Measurements from ENCODE around the gene MGAT3.

MGAT3 gene

DNA sequence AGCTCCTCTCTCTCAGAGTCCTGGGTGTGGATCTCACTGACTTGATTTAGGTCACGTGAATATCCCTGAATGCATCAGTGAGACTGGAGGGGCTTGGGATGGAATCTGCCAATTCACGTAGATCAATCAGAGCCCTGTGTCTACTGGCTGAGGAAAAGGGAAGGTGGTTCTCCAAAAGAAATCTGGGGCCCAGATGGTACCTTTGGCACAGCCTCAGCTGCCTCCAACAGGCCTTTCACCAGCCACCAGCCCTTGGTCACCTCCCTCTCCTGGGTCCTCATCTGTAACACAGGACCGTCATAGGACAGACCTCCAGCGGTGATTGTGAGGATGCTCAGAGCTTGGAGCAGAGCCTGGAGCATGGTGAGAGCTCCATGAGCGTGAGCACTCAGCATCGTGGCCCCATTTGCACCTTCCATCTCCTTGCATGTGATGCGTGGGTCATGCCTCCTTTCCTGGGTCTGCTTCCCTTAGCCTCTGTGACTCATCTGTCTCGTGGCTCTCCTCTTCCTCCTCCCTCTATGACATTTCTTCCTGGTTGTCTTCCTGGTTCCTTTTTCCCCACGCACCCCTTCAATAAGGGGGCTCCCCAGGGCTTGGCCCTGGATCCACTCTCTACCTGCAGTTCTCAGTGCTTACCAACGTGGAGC is 37.8 kb downstream of the MGAT3 start:
- ChIA-PET POLR2A (interaction anchor here (1.4 kb wide), 1 partner anchor 28 kb away, joined by 4 read pairs; no protein-coding TSS in a partner anchor), CTCF (interaction anchor here (0.8 to 11.5 kb wide), 16 partner anchors 7 to 542 kb away, joined by 3 to 166 read pairs (median 6); partner anchors contain the start of genes ATF4 and MIEF1)
- DNase-seq (ENCODE audit: extremely low spot score) = no peak
- TF ChIP-seq, protein P1, sequence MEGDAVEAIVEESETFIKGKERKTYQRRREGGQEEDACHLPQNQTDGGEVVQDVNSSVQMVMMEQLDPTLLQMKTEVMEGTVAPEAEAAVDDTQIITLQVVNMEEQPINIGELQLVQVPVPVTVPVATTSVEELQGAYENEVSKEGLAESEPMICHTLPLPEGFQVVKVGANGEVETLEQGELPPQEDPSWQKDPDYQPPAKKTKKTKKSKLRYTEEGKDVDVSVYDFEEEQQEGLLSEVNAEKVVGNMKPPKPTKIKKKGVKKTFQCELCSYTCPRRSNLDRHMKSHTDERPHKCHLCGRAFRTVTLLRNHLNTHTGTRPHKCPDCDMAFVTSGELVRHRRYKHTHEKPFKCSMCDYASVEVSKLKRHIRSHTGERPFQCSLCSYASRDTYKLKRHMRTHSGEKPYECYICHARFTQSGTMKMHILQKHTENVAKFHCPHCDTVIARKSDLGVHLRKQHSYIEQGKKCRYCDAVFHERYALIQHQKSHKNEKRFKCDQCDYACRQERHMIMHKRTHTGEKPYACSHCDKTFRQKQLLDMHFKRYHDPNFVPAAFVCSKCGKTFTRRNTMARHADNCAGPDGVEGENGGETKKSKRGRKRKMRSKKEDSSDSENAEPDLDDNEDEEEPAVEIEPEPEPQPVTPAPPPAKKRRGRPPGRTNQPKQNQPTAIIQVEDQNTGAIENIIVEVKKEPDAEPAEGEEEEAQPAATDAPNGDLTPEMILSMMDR (IDR thresholded peaks at IDR 0.05; ENCODE audit: control extremely low read depth, extremely low read depth, low read depth, missing control alignments) = no peak

DNA sequence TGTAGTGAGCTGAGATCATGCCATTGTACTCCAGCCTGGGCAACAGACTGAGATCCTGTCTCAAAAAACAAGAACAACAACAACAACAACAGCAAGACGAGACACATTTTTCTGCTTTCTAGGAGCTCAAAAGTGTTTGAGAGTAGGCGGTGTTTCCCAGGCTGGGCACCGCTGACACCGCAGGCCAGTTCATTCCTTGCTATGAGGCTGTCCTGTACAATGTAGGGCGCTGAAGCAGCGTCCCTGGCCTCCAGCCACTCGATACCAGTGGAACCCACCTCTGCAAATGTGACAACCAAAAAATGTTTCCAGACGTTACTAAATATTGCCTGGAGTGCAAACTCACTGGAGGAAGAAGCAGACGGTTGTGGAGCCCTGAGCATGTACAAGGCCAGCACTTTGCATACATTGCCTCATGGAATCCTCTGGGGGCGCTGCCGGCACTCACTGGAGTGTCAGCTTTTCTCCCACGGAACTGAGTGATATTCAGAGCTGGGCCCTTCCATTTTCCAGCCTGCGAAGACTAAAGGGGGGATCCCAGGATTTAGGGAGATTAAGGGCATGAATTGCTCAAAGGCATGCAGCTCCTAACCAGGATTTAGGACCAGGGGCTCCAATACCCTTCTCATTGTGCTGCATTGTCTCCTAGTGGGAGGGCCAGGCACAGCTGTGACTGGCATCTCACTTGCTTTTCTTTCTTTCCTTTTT is 39.5 kb downstream of the MGAT3 start:
- DNase-seq (ENCODE audit: extremely low spot score) = peak; percentile 59
- ChIA-PET CTCF (interaction anchor here (0.7 to 11.5 kb wide), 31 partner anchors 9 to 544 kb away, joined by 3 to 166 read pairs (median 5); partner anchors contain the start of genes ATF4, RPL3 and RPS19BP1), POLR2A (interaction anchor here (0.7 to 1.4 kb wide), 5 partner anchors 21 to 187 kb away, joined by 3 to 7 read pairs (median 3); partner anchors contain the start of gene ATF4)
- TF ChIP-seq, protein P1 (IDR thresholded peaks at IDR 0.05; ENCODE audit: control extremely low read depth, extremely low read depth, low read depth, missing control alignments) = peak; percentile 71

DNA sequence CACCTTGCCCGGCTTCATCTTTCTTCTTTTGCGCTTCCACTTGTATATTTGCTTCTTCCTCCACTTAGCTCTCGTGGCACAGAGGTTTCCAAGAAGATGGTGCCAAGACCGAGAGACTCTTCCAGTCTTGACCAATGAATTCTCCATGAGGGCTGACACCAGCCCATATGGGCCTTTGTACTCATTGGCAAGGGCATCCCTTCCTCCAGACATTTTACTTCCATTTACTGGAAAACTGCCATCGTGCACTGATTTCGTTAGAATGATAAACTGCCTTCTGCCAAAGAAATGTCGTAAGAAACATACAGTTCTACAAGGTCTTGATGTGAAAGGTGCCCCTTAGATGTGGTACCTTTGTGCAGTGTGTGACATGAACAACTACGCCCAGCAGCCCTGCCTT is 40.6 kb downstream of the MGAT3 start:
- no peak for DNase-seq (ENCODE audit: extremely low spot score)

DNA sequence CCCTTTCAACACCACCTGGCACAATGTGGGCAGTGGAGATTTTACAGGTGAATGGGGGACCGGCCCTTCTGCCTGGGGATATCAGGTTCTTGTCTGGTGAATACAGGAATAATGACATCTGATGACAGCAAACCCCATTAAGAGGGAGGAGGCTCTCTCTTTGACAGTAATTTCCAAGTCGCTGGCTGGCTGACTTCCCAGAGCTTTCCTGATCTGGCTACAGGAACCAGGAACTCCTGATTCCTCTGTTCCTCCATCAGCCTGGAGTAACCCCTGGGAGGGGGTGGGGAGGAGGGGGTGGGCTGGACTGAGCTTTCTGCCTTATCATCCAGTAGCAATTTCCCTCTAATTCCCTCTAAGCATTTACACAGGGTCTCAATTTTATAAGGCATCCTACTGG is 41.6 kb downstream of the MGAT3 start:
- TF ChIP-seq, protein P1 (IDR thresholded peaks at IDR 0.05; ENCODE audit: control extremely low read depth, extremely low read depth, low read depth, missing control alignments) = no peak
- no peak for DNase-seq (ENCODE audit: extremely low spot score)
- ChIA-PET CTCF (interaction anchor here (4.7 to 11.5 kb wide), 2 partner anchors 14 to 31 kb away, joined by 82 to 166 read pairs; partner anchors contain the start of gene RPS19BP1), POLR2A (no interaction called here)

More for the DNA sequence above, 40.6 kb downstream of the MGAT3 start:
- TF ChIP-seq, protein P1 (IDR thresholded peaks at IDR 0.05; ENCODE audit: control extremely low read depth, extremely low read depth, low read depth, missing control alignments) = no peak
- ChIA-PET CTCF (interaction anchor here (1.5 to 11.5 kb wide), 5 partner anchors 8 to 36 kb away, joined by 6 to 166 read pairs (median 17); partner anchors contain the start of gene RPS19BP1), POLR2A (interaction anchor here (1.4 kb wide), 1 partner anchor 25 kb away, joined by 7 read pairs; no protein-coding TSS in a partner anchor)

DNA sequence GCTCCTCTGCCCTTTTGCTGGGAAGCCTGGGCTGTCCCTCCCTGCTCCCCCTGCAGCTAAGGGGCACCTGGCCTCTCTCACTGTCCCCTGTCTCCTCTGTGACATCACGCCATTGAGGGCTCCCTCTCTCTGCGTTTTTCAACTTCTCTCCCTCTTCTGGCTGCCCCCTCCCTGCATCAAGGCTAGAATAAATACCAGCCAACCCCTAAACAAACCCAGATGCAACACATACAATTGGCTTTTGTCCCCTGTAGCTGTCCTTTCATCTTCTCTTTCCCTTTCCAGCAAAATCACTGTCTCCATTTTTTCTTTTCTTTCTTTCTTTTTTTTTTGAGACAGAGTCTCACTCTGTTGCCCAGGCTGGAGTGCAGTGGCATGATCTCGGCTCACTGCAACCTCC is 42.0 kb downstream of the MGAT3 start:
- POLR2A ChIA-PET = no interaction called here
- TF ChIP-seq, protein P1 (IDR thresholded peaks at IDR 0.05; ENCODE audit: control extremely low read depth, extremely low read depth, low read depth, missing control alignments) = no peak
- CTCF ChIA-PET = interaction anchor here (4.7 to 11.5 kb wide), 2 partner anchors 14 to 31 kb away, joined by 82 to 166 read pairs; partner anchors contain the start of gene RPS19BP1
- DNase-seq (ENCODE audit: extremely low spot score) = no peak

DNA sequence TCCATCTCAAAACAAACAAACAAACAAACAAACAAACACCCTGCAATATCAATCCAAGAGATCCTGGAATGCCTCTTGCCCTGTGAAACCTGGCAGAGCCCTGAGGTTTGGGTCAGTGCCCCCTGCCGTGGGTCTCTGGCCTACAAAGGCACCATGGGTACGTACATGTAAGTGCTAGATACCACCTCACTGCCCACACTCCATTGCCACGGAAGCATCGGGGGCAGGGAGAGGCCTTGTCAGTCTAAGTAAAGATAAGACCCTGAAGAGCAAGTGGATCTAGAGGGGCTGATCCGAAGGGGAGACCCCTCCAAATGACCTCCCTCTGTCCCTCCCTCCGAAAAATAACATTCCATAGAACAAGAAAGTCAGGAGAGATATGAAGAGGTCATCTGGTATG is 43.3 kb downstream of the MGAT3 start:
- TF ChIP-seq, protein P1 (IDR thresholded peaks at IDR 0.05; ENCODE audit: control extremely low read depth, extremely low read depth, low read depth, missing control alignments) = no peak
- ChIA-PET POLR2A (no interaction called here), CTCF (interaction anchor here (1.2 to 7.0 kb wide), 4 partner anchors 10 to 42 kb away, joined by 3 to 82 read pairs (median 36); partner anchors contain the start of gene RPS19BP1)
- DNase-seq (ENCODE audit: extremely low spot score) = no peak
